HG03135 (cell line): ENCODE results near the gene CRACDL.
"Not testable (repeated sequence)": the region's sequence is repeated elsewhere in the genome, so short reads cannot be mapped to it uniquely, and the experiment has no call there.

Experiments used
- ATAC-seq: cut with Tn5 transposase; IDR thresholded peaks from one replicate; pipeline ENCODE4 v1.9.1; 2021; ENCODE audit warnings: mild to moderate bottlenecking, moderate library complexity; ENCODE audit not compliant: unreplicated experiment

Gene CRACDL

GRCh38 chr2:98907966-98908905, 27.8 kb downstream of the CRACDL start:
- ATAC-seq = no peak

GRCh38 chr2:98907385-98907784, 28.6 kb downstream of the CRACDL start:
- ATAC-seq = no peak

- ATAC-seq = no peak
These were observed 32.1 kb downstream of the CRACDL start for GRCh38 chr2:98903767-98904485.

DNA sequence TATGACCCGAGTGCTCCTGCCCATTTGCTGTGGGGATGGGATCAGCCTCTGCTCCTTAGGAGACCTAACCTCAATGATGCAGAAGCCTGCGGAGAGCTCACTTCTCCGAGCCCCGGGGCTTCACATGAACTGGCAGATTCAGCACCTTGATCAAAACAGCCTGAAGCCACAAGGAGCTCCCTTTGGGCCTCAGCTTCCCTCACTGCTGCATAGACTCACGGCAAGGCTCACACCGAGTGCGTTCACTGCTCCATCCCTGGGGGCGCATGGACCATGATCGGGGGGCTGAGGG, 33.0 kb downstream of the CRACDL start:
- no peak for ATAC-seq

- ATAC-seq = no peak
These were observed 33.6 kb downstream of the CRACDL start for GRCh38 chr2:98902209-98903063.

DNA sequence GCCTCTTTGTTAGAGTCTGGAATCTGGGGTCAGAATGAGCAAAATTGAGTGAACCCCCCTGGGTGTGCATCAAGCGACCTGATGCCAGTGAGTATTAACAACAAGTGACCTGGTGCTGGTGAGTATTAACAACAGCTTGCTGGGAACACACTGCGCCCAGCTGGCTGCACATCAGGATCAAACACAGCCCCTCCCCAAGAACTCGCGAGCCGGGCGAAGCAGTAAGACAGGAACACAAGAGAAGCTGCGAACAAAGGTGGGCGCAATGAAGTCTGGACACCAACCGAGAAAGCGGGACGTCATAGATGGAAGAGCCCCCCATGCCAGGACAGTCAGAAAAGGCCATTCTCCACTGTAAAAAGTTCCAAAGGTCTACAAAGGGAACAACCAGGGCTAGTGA, 34.3 kb downstream of the CRACDL start:
- no peak for ATAC-seq

DNA sequence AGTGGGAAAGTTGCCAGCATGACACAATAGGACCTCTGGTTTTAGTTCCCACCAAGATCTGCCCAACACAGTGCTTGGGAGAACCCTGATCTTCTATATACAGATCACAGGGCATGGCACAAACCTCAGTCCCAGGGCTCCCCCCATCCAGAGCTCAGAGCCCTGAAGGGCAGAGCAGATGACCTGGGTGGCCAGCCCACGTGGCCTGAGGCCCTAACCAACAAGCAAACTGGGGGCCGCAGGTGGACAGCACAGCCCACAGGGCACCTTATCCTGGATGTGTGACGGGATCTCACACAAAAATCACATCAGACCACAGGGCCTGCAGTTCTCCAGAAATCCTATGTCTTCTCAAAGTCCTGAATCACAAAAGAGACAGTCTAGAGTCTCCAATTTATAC, 34.7 kb downstream of the CRACDL start:
- no peak for ATAC-seq

DNA sequence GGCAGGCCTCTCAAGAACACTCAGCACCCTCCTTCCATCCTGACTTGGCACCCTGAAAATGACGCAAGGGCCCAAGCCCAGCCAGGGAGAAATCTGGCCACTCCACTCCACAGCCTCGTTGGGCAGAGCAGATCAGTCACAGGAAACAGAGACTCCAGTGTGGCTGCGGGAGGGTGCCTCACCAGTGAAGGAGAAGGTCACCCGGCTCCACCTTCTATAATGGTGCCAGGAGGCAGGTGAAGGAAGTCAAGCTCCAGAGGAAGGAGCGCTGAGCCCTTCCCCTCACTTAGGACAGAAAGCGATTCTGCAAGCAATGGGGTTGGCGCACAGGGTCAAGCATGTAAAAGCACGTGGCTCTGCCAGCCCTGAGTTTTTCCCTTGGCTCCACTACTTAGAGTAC, 35.3 kb downstream of the CRACDL start:
- ATAC-seq = no peak

- ATAC-seq = not testable (repeated sequence)
These were observed 36.3 kb downstream of the CRACDL start for GRCh38 chr2:98899703-98900078.

DNA sequence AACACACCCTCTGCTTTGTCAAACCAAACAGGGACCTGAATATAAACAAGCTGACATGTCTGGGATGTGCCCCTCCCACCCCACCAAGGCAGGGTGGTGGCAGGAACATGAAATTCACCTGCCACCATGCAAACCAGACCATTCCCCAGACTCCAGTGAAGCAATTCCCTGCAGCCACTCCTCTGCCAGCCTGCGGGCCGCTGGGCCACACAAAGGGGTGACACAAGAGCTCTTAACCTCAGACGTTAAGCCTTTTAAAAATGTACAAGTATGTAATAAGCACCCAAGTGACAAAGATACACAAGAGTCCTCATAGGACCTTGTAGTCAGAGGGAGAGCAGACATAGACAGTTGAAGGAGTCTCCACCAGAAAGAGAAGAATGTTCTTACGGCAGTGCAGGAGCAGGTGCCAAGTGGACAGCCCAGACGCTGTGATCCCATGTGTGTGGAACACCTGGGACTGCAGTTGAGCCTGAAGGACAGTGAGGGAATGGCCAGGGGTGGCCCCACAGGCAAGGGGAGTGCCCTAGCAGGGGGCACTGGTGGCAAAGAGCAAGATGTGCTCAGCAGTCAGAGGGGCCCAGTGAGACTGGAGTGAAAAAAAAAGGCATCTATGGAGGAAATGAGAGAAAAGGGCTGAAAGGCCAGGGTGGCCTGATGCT, 36.9 kb downstream of the CRACDL start:
- ATAC-seq = no peak

DNA sequence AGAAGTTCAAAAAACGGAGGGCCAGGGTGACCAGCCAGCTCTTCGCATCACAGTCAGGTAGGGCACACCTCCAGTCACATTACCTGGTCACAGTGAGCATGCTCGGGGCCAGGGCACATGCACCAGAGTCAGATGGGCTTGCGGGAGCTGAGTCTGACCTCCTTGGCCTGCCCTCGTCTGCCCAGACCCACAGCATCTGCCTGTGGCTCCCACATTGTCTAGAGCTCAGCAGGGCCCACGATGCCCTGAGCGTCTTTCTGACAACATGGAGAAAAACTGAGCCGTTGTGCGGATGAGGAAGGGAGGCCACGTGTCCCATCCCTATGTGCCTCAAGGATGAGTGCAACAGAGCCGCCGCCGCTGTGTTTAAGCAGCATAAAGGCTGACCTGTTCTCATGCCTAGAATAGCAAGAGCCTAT, 37.6 kb downstream of the CRACDL start:
- no peak for ATAC-seq

- ATAC-seq = no peak
These were observed 38.3 kb downstream of the CRACDL start for GRCh38 chr2:98897746-98898145.

DNA sequence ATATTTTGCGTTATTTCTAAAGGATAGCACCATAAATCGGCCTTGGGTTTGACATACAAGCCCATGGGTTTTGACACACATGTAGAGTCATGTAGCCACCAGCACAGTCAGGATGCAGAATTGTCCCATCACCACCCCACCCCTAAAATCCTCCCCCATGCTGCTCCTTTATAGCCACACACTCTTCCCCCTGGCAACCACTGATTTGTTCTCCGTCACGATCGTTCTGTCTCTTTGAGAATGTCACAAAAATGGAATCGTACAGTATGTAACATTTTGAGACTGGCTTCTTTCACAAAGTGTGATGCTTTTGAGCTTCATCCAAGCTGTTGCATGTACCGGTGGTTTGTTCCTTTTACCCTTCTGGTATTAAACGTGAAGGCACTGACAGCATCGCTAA, 39.1 kb downstream of the CRACDL start:
- ATAC-seq = no peak

- ATAC-seq = no peak
These were observed 39.6 kb downstream of the CRACDL start for GRCh38 chr2:98896416-98896815.

DNA sequence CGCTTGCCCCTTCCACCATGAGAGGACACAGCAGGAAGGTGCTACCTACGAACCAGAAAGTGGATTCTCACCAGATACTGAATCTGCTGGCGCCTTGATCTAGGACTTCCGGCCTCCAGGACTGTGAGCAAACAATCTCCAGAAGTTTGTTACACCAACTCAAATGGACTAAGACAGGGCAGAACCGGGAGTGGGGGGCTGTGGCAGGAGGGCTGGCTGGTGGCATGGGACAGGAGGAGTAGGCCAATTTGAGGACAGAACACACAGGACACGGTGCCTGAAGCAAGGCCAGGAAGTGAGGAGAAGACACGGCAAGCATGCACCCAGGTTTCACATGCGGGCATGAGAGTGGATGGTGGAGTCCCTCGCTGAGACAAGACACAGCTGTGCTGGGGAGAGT, 40.1 kb downstream of the CRACDL start:
- no peak for ATAC-seq

- ATAC-seq = no peak
These were observed 40.8 kb downstream of the CRACDL start for GRCh38 chr2:98895221-98895620.

GRCh38 chr2:98894331-98895000, 41.6 kb downstream of the CRACDL start:
- no peak for ATAC-seq

- ATAC-seq = no peak
These were observed 42.1 kb downstream of the CRACDL start for GRCh38 chr2:98893911-98894321.

- ATAC-seq = no peak
These were observed 43.2 kb downstream of the CRACDL start for GRCh38 chr2:98892871-98893270.

GRCh38 chr2:98891591-98891990, 44.4 kb downstream of the CRACDL start:
- no peak for ATAC-seq
